Measurements from ENCODE around the gene DCAF8.

Gene DCAF8

GRCh38 chr1:160261556-160261892 lies 825 bp downstream of the DCAF8 start:
- DNase-seq = peak; percentile 66 to 79

DNA sequence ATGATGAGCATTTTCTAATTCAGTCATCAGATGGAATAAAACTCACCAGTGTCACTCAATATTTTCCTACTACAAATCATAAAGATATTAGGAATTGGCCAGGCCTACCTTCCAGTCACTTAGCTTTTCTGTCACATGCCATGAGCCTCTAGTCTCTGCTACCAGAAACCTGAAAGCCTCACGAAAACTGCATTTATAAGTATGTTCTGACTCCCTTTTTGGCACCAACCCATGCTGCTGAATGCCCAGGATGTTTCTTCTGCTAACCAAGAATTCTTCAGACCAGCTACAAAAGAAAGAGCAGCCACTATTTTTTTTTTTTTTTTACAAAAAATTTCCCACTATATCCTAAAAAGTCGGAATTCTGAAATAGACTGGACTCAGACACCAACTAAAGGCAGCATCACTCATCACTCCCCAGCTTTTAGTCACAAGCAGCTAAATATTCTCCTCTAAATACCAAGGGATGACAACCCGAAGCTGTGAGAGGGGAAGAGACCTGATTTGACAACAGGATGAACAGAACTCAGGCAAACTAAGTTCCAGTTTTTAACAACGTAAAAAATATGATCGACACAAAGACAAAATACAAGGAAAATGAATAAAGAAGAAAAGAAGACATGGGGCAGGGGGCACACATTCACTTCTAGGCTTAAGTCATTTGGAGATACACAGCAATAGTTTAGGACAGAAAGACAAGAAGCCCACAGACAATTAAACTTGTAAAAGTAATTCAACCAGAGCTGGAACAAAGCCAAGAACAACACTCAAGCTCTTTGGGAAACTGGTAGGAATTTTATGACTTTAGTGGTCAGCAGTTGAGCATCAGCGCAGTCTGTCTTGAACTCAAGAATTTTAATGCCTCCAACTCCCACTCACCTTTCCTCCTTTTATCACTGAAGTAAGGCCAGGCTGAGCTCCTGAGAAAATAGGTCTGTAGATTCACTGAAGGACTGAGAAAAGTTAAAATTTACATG lies 1.7 kb downstream of the DCAF8 start:
- DNase-seq = no peak

DNA sequence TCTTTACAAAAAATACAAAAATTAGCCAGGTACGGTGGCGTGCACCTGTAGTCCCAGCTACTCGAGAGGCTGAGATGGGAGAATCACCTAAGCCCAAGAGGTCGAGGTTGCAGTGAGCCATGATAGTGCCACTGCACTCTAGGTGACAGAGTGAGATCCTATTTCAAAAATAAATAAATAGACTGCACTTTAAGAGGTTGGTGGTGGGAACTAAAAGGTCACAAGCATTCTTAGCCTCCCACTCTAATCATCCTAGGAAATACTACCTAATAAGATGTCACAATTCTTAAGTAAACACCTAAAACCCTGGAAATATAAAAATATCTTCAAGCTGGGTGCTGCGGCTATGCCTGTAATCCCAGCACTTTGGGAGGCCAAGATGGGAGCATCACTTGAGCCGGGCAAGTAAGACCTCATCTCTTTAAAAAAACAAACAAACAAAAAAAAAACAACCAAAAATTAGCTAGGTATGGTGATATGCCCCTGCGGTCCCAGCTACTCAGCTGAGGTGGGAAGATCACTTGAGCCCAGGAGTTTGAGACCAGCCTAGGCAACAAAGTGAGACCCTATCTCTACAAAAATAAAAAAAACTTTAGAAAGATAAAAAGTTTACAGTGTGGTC lies 4.1 kb downstream of the DCAF8 start:
- DNase-seq = no peak

- no peak for DNase-seq
Measured at GRCh38 chr1:160257411-160258015, 4.8 kb downstream of the DCAF8 start.

- DNase-seq = no peak
Measured at GRCh38 chr1:160256396-160257046, 5.8 kb downstream of the DCAF8 start.

GRCh38 chr1:160255781-160256300 lies 6.5 kb downstream of the DCAF8 start:
- DNase-seq = no peak

GRCh38 chr1:160251687-160252526 lies 10.4 kb downstream of the DCAF8 start:
- DNase-seq = peak; percentile 29 to 54

GRCh38 chr1:160251011-160251410 lies 11.3 kb downstream of the DCAF8 start:
- DNase-seq = no peak

DNA sequence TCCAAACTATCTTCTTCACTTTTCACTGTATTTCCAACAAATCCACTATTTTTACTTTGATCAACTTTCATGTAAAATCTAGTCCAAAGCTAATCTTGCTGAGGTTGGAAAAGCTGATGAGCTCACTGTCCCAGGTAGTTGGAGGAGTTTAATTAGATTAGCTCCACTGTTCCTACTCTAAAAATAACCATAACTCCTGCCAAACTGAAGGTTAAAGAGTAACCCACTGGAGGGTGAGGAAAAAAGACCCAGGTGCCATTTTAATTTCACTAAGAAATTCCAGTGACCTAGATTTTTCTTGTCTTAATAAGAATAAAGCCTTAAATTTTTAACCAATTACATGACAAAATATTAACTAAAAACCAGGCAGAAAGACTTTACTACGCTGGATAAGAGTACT lies 15.3 kb downstream of the DCAF8 start:
- no peak for DNase-seq

- DNase-seq = no peak
Measured at GRCh38 chr1:160245434-160245833, 16.9 kb downstream of the DCAF8 start.

DNA sequence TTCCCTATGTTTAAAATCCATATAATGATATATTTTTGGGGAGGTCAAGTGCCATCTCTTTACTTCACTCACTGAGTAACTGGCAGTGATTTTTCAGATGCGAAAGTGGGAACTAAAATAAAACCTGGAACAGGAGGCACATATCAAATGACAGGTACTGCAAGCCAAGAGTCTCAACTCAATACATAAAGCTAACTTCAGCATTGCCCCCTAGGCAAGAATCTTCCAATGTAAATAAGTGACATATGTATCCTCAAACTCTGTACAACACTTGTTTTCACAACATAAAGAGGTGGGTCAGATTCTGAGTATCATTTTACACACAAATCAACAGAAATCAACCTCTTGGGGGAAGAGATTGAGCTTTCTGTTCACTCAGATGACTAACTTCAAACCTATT lies 18.1 kb downstream of the DCAF8 start:
- no peak for DNase-seq

- DNase-seq = no peak
Measured at GRCh38 chr1:160243767-160244166, 18.6 kb downstream of the DCAF8 start.

DNA sequence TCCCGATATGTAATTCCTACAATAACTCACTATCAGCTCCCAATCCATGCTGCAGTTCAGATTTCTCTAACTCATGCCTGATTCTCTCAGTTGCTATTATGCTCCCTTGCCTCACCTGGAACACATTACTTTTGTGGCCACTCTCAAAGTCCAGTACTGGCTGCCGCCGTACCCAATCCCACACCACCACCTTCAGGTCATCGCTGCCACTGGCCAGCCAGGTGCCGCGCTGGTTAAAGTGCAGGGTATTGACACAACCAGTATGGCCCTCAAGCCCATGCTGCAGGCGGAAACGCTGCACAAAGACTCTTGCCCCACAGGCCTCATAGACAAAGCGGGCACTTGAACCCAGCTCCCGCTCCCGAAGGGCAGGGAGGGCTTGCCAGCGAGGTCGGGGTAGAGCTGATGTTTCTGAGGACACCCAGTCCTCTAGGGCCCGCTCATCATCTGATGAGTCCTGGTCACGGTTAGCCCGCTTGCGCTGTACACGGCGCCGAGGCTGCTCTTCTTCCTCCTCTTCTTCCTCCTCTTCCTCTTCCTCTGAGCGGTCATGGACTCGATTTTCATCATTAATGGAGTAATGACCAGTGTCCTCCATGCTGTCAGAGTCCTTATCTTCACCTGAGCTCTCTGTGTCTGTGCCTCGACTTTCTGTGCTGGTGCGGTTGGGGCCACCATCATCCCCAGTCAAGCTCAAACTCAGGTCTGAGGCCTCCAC lies 22.6 kb downstream of the DCAF8 start:
- no peak for DNase-seq

DNA sequence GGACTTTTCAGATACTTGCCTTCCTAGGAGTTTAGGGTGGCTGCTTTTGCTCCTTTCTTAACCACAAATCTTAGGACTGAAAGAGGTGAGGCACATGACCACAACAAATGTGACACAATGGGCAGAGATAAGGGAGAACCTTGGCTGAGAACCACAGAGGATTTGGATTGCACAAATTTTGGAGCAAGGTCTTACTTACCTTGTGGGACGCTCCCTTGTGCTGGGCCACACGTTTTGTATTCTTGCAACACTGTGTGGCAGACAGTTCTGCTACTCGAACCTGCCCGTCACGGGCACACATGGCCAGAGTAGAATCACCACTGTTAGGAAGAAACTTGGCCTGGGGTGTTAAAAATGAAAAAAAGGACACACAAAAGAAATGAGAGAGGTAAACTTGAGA lies 23.9 kb downstream of the DCAF8 start:
- no peak for DNase-seq

DNA sequence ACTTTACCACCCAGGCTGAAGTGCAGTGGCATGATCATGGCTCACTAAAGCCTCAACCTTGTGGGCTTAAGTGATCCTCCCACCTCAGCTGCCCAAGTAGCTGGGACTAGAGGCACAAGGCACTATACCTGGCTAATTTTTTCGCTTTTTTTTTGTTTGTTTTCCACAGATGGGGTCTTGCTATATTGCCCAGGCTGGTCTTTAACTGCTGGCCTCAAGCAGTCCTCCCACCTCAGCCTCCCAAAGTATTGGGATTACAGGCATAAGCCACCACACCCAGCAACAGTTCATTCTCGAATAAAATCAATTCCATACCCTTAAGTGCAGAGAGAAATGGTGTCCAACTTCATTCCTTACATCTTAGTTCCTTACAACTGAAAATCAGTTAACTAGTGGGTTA lies 24.8 kb downstream of the DCAF8 start:
- no peak for DNase-seq

DNA sequence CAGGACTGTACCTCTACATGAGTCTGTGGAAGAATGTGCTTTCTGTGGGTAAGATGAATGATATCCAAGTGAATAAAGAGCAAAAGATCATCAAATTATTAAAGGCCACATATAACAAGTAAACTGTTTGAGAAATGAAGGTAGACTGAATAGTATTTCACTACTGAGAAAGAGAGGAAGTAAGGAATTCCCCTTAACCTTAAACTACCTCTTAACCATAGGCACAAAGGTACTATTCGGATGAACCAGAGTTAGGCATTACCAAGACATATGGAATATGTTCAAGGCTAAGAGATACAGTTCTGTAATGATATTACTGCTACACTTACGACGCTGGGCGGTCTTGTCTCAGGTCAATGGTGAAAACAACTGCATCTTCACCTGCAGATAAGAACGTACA lies 25.5 kb downstream of the DCAF8 start:
- no peak for DNase-seq

DNA sequence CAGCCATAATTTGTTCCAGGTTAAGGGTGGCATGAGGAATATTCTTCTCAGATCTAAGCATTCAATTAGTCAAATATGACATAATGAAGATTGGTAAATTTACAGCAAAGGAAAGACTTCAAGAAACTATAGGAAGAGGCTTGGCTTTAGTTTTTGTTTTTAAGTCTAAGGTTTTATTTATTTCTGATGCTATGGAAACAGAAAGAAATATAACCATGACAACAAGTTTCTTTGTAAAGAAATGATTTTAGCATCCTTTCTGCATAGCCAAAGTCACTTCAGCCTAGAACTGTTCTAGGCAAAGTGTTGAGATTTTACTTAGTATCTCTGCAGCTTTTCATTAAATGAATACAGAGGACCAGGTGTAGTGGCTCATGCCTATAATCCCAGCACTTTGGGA lies 29.4 kb downstream of the DCAF8 start:
- DNase-seq = no peak

GRCh38 chr1:160228431-160228830 lies 33.9 kb downstream of the DCAF8 start:
- no peak for DNase-seq

DNA sequence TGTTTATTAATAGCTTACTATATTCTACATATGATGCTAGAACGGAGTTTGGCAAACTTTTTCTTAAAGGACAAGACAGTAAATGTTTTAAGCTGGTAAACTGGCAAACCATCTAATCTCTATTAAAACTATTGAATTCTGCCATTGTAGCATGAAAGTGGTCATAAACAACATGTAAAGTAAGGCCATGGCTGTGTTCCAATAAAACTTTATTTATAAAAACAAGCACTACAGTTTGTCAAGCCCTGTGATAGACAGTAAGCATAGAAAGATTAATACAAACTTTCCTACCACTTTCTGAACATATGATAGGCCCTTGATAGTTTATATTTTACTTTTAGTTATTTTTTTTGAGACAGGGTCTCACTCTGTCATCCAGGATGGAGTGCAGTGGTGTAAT lies 34.8 kb downstream of the DCAF8 start:
- DNase-seq = no peak

DNA sequence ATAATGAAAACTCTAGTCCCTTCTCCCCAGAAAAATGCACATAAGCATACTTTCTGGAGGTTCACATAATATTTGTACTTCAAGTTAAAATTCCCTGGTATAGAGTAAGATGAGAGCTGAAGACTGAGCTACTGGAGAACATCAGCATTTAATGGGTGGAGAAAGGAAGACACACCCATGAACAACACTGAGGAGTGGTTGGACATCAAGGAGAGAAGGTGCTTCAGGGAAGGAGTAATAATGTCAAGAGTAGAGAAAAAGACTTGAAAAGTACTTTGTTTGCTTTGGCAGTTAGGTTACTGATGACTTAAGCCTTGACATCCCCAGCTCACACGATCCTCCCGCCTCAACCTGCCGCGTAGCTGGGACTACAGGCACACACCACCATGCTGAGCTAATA lies 35.3 kb downstream of the DCAF8 start:
- DNase-seq = no peak

GRCh38 chr1:160226623-160227022 lies 35.7 kb downstream of the DCAF8 start:
- no peak for DNase-seq

GRCh38 chr1:160225345-160225744 lies 37.0 kb downstream of the DCAF8 start:
- DNase-seq = no peak
